Measurements from ENCODE around the gene KRTAP5-3.
"Not testable (repeated sequence)": the region's sequence is repeated elsewhere in the genome, so short reads cannot be mapped to it uniquely, and the experiment has no call there.

KRTAP5-3 gene

GRCh38 chr11:1582909-1583308, 25.4 kb downstream of the KRTAP5-3 start:
- Mint-ChIP-seq H3K9me3 (peaks cover 5 to 21% of the 10 kb centered on the region in 2 donors), H3K4me1 (peaks cover 18% of the 10 kb centered on the region), H3K27me3 (peaks cover 47% of the 10 kb centered on the region)
- not testable (repeated sequence) for H3K27ac Mint-ChIP-seq, DNase-seq, H3K4me3 Mint-ChIP-seq, ATAC-seq

GRCh38 chr11:1581976-1582375, 26.3 kb downstream of the KRTAP5-3 start:
- peaks cover 5 to 21% of the 10 kb centered on the region in 2 donors for H3K9me3 Mint-ChIP-seq
- DNase-seq (no peak), ATAC-seq (no peak)
- peaks cover 43% of the 10 kb centered on the region for H3K27me3 Mint-ChIP-seq
- no peak overlapping the region for H3K4me3 Mint-ChIP-seq
- no peak overlapping the region for H3K27ac Mint-ChIP-seq
- H3K4me1 Mint-ChIP-seq = peaks cover 18% of the 10 kb centered on the region

GRCh38 chr11:1576825-1577224, 31.4 kb downstream of the KRTAP5-3 start:
- H3K9me3 Mint-ChIP-seq = peaks cover 5 to 20% of the 10 kb centered on the region in 2 donors
- no peak for DNase-seq
- H3K27me3 Mint-ChIP-seq = peaks cover 34% of the 10 kb centered on the region
- peaks cover 16% of the 10 kb centered on the region for H3K4me1 Mint-ChIP-seq
- ATAC-seq = no peak
- no peak overlapping the region for H3K4me3 Mint-ChIP-seq
- H3K27ac Mint-ChIP-seq = peak overlapping the region in 1 of 2 donors; percentile 76

GRCh38 chr11:1575756-1576155, 32.5 kb downstream of the KRTAP5-3 start:
- H3K4me1 Mint-ChIP-seq = peaks cover 18% of the 10 kb centered on the region
- peaks cover 34% of the 10 kb centered on the region for H3K27me3 Mint-ChIP-seq
- ATAC-seq, H3K27ac Mint-ChIP-seq, H3K4me3 Mint-ChIP-seq, DNase-seq: not testable (repeated sequence)
- peaks cover 5 to 12% of the 10 kb centered on the region in 2 donors for H3K9me3 Mint-ChIP-seq

- ATAC-seq (no peak), DNase-seq (no peak)
- Mint-ChIP-seq H3K4me3 (peak overlapping the region in 1 of 2 donors; percentile 15), H3K9me3 (peaks cover 5 to 12% of the 10 kb centered on the region in 2 donors), H3K27me3 (peaks cover 34% of the 10 kb centered on the region), H3K27ac (no peak overlapping the region), H3K4me1 (peaks cover 23% of the 10 kb centered on the region)
Observed at GRCh38 chr11:1574933-1575242, 33.4 kb downstream of the KRTAP5-3 start.

GRCh38 chr11:1574238-1574932, 33.9 kb downstream of the KRTAP5-3 start:
- peak; percentile 70 for ATAC-seq
- H3K9me3 Mint-ChIP-seq = peaks cover 5 to 12% of the 10 kb centered on the region in 2 donors
- peak; percentile 63 to 70 for DNase-seq
- H3K4me1 Mint-ChIP-seq = peaks cover 28% of the 10 kb centered on the region
- peaks cover 37% of the 10 kb centered on the region for H3K27me3 Mint-ChIP-seq
- H3K27ac Mint-ChIP-seq = no peak overlapping the region
- H3K4me3 Mint-ChIP-seq = peak overlapping the region; percentile 51 to 73

- DNase-seq = peak in 1 of 2 donors; percentile 34
- ATAC-seq = peak; percentile 20
- Mint-ChIP-seq H3K4me1 (peaks cover 32% of the 10 kb centered on the region), H3K4me3 (peak overlapping the region; percentile 51 to 73), H3K27me3 (peaks cover 40% of the 10 kb centered on the region), H3K9me3 (peaks cover 5 to 10% of the 10 kb centered on the region in 2 donors), H3K27ac (no peak overlapping the region)
Observed at GRCh38 chr11:1573903-1574237, 34.4 kb downstream of the KRTAP5-3 start.

GRCh38 chr11:1573077-1573902, 35.0 kb downstream of the KRTAP5-3 start:
- peaks cover 37% of the 10 kb centered on the region for H3K4me1 Mint-ChIP-seq
- DNase-seq = peak; percentile 45 to 46
- H3K27ac Mint-ChIP-seq = no peak overlapping the region
- peaks cover 36% of the 10 kb centered on the region for H3K27me3 Mint-ChIP-seq
- peaks cover 4% of the 10 kb centered on the region in 2 donors for H3K9me3 Mint-ChIP-seq
- H3K4me3 Mint-ChIP-seq = peak overlapping the region; percentile 51 to 73
- ATAC-seq = peak; percentile 41

GRCh38 chr11:1572197-1573076, 35.8 kb downstream of the KRTAP5-3 start, which contains the start of gene DUSP8:
Gene DUSP8 (minus strand): TSS chr11:1572271. CDS start chr11:1565826, 6,445 bp downstream.
- ATAC-seq (peak; percentile 67), DNase-seq (peak; percentile 88 to 90)
- H3K27me3 Mint-ChIP-seq = peaks cover 32% of the 10 kb centered on the region
- H3K4me3 Mint-ChIP-seq = peak within 1 kb of the TSS; percentile 37 to 73
- H3K27ac Mint-ChIP-seq = peak within 1 kb of the TSS in 1 of 2 donors; percentile 54
- H3K4me1 Mint-ChIP-seq = peaks cover 37% of the 10 kb centered on the region
- no peaks in the 10 kb centered on the region for H3K9me3 Mint-ChIP-seq

GRCh38 chr11:1571760-1572196, 36.5 kb downstream of the KRTAP5-3 start:
- no peak overlapping the region for H3K4me3 Mint-ChIP-seq
- DNase-seq = no peak
- peak; percentile 8 for ATAC-seq
- no peak overlapping the region for H3K27ac Mint-ChIP-seq
- H3K9me3 Mint-ChIP-seq = no peaks in the 10 kb centered on the region
- peaks cover 32% of the 10 kb centered on the region for H3K27me3 Mint-ChIP-seq
- peaks cover 37% of the 10 kb centered on the region for H3K4me1 Mint-ChIP-seq

- H3K27me3 Mint-ChIP-seq = peaks cover 32% of the 10 kb centered on the region
- no peak for ATAC-seq
Observed at GRCh38 chr11:1570896-1571759, 37.1 kb downstream of the KRTAP5-3 start.

GRCh38 chr11:1570531-1570895, 37.8 kb downstream of the KRTAP5-3 start:
- no peak for DNase-seq
- Mint-ChIP-seq H3K27me3 (peaks cover 27% of the 10 kb centered on the region), H3K27ac (peak overlapping the region in 1 of 2 donors; percentile 54), H3K4me3 (peak overlapping the region; percentile 49 to 60), H3K4me1 (peaks cover 37% of the 10 kb centered on the region), H3K9me3 (no peaks in the 10 kb centered on the region)
- ATAC-seq = no peak

More at GRCh38 chr11:1570896-1571759, 37.1 kb downstream of the KRTAP5-3 start:
- no peak for DNase-seq
- peaks cover 37% of the 10 kb centered on the region for H3K4me1 Mint-ChIP-seq
- peak overlapping the region in 1 of 2 donors; percentile 54 for H3K27ac Mint-ChIP-seq
- H3K9me3 Mint-ChIP-seq = no peaks in the 10 kb centered on the region
- peak overlapping the region; percentile 49 to 60 for H3K4me3 Mint-ChIP-seq

- Mint-ChIP-seq H3K27me3 (peaks cover 22% of the 10 kb centered on the region), H3K4me1 (peaks cover 37% of the 10 kb centered on the region), H3K9me3 (no peaks in the 10 kb centered on the region), H3K4me3 (no peak overlapping the region), H3K27ac (no peak overlapping the region)
- no peak for DNase-seq
- no peak for ATAC-seq
Observed at GRCh38 chr11:1570001-1570453, 38.2 kb downstream of the KRTAP5-3 start.

- no peaks in the 10 kb centered on the region for H3K9me3 Mint-ChIP-seq
- ATAC-seq (no peak), DNase-seq (no peak)
- H3K4me3 Mint-ChIP-seq = no peak overlapping the region
- H3K4me1 Mint-ChIP-seq = peaks cover 37% of the 10 kb centered on the region
- H3K27ac Mint-ChIP-seq = peak overlapping the region in 1 of 2 donors; percentile 7
- H3K27me3 Mint-ChIP-seq = peaks cover 19% of the 10 kb centered on the region
Observed at GRCh38 chr11:1569251-1569780, 38.9 kb downstream of the KRTAP5-3 start.

Data from stimulated activated naive CD8-positive, alpha-beta T cell treated with anti-CD3 and anti-CD28 coated beads, Interleukin-15, amount 100 ng/mL, for 72 hours (primary cell).